HG02852 (cell line): ENCODE results near the gene KIF6.
A peak's percentile ranks its signal among the peaks of the same experiment; 100 is the strongest.

Experiments used
- ATAC-seq: cut with Tn5 transposase; IDR thresholded peaks from one replicate; pipeline ENCODE4 v1.9.1; 2021; ENCODE audit warnings: mild to moderate bottlenecking, moderate library complexity; ENCODE audit not compliant: unreplicated experiment

Gene KIF6

DNA sequence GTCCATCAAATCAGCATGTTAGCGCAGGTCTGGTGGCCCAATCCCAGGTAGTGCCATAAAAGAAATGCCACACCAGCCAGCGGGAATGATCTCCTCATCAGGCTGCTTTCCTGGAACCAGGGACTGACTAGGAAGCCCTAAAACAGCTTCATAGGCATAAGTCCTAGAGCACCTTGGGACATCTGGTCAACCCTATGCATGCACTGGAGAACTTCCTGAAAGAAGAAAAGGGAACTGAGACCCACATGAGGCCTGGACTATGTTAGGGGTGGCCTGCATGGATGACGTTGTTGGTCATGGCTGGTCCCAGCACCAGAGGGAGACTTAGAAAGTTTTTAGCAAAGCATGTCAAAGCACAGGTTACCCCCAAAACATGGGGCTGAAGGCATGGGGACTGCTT lies 395.2 kb downstream of the KIF6 start:
- no peak for ATAC-seq

DNA sequence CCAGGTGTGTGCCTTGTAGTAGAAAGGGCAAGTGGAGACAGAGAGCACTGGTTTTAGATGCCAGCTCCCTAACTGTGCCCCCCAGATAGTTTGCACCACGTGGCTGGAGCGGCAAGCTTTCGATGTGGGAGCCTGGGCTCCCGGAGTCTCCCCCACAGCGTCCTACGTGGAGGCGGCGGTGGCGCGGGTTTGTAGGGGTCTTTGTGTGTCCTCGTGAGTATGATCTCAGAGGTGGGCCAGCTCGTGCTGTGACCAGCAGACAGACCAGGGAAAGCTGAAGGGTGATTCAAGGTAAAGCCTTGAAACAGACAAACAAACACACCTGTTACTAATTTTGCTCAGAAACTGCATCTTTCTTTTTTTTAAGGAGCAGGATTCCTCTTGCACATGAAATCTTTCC lies 397.1 kb downstream of the KIF6 start:
- no peak for ATAC-seq

DNA sequence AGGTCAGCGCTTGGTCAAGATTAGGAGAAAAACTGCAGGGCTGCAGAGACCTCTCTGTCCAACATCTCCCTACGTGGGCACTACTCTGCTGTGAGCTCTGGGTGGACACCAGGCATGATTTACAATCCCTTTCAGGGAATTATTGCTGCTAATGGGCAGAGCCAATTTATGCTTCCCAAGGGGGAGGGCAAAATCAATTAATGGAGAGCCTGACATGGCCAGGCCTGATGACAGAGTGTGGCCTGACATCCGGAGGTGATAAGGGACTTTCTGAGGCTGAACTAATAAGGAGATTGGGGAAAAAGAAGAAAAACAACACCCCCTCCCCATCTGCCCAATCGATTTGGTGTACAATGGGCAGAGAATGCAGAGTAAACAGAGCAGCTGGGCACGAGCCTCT lies 397.7 kb downstream of the KIF6 start:
- ATAC-seq = no peak

DNA sequence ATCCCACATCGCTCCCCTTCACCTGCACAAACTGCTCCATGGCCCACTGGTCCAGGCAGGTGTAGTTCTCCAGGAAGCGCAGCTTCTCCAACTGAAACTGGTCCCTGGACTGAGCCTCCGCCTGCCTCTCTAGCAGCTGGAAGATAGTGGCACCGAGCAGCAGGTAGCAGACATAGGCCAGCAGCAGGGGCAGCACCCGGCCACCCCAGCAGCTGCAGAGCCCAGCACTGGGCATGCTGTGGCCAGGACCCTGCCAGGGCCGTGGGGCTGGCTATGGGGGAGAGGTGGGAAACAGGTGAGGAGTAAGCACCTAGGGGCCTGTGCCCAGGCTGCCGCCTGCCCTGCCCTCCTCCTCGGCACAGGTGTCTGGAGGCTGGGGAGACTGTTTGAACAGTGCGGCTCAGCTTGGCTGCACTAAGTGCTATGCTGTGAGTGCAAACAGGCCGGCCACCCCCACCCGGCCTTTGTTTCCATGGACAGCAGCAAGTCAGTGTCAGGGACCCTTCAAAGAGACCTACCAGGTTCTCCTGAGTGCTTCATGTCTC lies 402.8 kb downstream of the KIF6 start, which contains the start of gene KCNK16:
KCNK16 (minus strand) TSS at position 397 of the 545 bp plus-strand sequence; CDS start at position 235, 162 bp downstream.
- ATAC-seq = no peak

DNA sequence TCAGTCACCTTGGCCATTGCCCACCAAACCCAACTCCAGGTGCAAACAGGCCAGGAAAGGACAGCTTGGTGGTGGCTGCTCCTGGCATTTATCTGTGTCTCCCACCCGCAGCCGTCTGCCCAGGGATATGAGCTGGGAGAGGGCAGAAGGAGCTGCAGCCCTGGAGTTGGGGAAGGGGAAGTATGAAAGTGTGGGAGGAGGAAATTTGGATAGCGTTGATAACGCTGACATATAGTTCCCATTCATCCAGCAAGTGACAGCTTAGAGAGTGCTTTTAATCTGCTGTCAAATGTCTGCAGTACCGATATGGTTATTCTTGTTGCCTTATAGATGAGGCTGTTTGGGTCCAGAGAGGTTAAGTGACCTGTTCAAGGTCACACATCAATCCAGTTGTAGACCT lies 403.4 kb downstream of the KIF6 start:
- ATAC-seq = no peak

DNA sequence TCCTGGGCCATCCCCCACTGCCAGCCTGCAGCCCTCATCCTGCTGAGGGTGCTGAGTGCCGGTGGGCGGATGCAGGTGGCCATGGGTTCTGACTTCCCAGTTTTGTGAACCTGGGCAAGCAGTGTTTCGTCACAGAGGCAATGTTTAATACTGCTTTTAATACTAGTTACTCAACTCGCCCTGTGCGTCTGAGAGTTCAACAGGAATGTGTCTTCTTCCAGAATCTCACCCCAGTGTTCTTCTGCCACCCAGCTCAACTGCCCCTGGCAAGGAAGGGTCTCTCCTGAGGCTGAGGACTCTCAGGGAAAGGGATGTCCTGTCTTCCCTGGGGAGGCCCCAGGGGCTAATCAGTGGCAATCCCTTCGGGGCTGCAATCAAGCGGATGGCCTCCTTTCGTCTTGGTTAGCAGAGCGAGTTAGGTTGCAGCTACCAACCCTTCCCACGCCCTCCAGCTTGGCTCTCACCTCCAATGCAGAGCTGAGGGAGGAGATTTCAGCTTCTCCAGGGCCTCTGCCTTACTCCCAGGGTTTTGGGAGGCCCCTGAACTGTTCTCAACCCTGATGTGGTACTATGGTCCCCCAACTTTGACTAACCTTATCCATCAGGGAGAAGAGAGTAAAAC lies 404.7 kb downstream of the KIF6 start:
- no peak for ATAC-seq

DNA sequence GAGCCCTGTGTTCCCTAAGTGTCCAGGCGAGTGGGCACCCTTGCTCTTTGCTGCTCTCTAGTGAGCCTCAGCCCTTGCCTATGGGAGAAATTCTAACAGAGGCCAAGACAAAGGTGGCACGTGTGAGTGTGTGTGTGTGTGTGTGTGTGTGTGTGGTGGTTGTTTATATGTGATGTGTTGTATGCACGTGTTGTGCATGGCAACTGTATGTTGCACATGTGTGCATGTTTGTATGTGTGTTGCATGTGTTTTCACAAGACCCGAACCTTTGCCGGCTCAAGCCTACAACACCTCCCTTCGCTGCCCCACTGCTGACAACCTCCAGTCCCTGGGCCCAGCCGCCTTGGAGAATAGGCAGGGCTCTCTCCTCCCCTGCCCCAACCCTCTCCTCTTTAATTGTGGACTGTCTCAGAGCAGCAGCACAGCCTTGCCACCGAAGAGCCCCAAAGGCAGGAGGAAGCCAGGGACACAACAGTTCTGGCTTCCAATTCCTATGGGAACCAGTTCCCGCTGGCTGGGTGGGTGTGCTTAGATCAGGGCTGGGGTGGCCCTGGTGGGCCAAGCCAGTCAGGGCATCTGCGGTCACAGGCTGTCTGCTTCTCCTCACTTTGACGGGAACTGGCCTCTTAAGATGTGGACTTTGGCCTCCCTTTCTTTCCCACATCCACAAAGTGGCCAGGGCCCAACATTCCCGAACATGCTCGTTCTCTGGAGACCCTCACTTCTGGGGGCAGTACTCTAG lies 405.4 kb downstream of the KIF6 start:
- ATAC-seq = no peak

DNA sequence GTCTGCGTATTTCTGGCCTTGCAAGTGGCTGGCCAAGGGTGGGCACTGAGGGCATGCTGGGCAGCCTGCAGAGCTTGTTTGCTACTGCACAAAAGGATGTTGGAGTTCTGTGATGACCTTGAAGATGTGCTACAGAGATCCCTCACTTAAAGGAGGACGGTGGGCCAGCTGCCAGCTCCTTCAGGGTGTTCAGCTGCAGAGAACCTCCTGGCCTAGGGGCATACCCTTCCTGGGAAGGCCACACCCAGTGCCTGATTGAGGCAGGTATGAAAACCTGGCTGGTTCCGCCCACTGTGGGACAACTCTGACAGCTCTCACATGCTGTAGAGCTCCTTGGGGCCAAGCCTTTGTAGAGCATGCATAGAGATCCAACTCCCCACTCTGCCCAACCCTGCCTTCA lies 408.0 kb downstream of the KIF6 start:
- ATAC-seq = no peak

DNA sequence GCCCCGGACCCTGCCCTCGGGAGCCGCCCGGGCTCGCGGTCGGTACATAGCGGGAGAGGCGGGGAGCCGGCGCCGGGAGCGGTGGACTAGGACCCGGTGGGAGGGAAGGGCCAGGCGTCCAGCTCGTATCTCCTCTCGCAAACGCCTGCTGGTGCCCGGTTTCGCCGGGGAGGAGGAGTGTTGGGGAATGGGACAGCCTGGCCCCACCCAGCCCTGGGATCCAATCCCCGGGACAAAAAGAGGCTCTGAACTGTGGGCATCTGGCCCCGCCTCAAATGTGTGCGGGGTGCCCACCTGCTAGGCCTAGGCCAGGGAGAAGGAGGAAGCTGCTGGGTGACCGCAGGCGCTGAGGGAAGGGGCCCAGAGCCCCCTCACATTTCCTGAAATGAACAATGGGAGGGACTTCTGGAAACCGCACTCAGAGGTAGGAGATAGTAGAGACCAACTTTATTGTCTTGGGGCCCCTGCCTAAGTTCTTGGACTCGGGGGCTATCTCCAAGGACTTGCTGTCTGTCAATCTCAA lies 410.9 kb downstream of the KIF6 start, which contains the start of gene KCNK17:
KCNK17 (minus strand) TSS at position 147 of the 523 bp plus-strand sequence; CDS start at position 48, 99 bp downstream.
- no peak for ATAC-seq

DNA sequence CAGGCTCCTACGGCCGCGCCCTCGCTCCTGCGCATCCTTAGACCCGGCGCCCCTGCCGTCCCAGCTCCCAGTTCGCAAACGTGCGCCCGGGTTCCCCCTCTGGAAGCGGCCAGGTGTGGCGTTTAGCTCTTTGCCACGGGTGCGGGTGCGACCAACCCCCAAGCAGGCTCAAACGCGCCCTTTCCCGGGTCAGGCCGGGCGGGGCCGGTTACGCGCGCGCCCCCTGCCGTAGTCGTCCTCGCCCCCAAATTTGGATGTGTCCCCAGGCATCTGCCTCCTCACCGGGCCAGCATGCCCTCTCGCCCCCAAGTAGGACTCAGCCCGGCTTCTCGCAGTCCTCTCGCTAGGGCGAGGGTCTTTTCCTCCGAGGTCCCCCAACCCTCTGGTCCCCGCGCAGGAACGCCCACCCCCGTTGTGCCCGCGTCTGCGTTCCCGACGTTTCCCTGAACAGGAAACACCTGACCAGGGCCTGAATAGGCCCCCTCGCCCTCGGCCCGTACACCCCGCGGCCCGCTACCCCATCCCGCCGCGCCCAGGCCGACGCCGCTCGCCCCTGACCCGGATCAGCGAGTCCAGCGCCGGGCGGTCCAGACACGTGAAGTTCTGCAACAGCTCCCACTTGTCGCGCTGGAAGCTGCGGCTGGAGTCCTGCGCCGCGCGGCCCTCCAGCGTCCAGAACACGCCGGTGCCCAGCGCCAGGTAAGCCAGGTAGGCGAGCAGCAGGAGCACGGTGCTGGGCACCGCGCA lies 411.5 kb downstream of the KIF6 start:
- ATAC-seq = no peak

DNA sequence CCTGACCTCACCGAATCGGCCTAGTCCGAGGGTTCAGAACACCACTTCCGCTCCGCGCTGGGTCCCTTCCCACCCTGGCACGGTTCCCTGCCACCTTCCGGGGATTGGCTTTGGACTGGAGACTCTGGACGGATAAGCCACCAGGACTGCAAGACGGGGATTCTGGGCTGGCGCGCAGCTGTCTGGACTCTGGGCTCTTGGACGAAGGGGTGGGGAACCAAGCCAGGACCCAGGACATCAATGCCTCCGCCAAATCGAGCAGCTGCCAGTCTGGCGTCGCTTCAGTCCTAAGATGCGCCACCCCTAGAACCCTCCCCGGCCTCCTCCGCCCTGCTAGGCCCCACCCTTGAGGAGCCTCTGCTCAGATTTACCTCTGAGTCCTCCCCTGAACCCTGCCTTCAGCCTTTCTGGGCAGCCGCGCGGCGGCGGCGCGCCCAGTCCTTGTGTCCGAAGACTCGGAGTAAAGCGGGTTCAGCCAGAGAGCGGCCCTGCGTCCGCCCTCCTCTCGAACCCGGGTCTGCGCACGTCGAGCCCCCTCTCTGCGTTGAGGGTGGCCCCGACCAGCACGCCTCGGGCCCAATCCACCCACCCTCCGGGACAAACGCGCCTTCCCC lies 412.2 kb downstream of the KIF6 start:
- ATAC-seq = no peak

DNA sequence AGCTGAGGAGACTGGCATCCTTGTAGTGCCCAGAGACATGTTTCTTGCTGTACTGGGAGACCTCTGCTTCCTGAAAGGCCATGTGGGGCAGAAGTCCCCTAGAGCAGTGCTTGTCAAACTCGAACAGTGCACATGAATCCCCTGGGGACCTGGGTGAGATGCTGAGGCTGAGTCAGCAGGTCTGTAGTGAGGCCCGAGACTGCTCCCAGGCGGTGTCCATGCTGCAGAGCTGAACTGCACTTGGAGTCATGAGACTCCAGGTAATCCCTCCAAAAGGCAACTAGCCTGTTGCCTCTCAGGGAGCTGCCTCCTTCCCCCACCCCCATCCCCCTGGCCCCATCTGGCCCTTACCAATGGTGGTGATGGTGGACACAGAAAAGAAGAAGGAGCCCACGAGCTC lies 414.7 kb downstream of the KIF6 start:
- ATAC-seq = no peak

DNA sequence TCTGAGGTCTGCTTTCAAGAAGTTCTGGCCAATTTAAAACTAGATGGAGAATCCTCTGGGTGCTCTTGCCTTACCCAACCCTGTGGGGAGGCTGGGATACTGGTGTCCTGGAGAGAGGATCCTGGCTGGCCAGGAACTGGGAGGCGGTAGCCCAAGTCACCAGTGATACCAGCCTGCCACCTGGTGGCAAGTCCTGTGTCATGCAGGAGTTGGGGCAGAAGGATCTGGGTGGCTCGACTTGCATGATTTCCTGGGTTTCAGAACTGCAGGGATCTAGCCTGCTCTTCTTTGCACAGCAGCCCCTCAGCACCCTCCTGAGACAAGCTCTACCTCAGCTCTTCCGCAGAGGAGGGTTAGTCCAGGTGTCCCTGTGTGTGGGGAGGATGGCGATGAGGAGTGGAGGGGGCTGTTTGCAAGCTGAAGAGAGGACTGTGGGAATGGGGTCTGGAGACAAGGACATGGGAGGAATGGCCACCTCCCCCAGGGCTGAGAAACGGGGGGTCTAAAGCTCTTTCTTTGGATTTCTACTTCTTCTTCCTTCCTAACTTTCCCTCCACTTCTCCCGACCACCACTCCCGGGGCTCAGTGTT lies 415.2 kb downstream of the KIF6 start:
- ATAC-seq = no peak

DNA sequence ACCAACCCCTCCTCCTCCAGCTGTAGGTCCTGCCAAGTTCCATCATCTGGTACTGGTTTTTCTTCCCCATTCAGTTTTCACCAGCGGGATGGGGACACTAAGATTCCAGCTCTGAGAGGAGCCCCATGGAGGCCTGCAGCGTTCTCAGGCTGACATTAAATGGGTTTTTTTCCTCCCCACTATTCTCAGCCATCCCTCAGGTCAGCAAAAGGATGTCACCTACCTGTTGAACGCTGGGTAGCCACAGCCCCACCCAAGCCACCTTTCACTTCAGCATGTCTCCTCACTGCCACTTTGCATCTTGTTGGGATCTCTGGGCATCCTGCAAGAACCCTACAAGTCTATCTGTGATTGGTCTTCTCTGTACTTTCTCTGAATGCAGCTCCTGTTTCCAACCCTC lies 417.7 kb downstream of the KIF6 start:
- ATAC-seq = no peak

DNA sequence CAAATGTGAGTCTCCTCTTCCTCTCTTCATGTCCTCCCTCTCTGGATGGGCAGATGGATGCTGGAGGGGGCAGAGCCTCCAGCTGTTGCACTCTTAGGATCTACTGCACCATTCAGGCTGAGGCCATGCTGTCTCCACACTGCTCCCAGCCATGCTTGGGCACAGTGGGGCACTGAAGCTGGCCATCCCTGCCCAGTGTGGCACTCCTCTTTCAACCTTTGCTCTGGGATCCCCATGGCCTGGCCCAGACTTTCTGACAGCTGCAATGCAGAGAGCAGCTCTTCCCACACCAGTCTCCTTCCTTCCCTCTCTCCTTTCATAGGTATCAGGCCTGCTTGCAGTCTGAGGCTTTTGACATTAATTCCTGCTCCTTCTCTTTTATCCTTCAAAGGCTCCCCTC lies 420.3 kb downstream of the KIF6 start:
- no peak for ATAC-seq

DNA sequence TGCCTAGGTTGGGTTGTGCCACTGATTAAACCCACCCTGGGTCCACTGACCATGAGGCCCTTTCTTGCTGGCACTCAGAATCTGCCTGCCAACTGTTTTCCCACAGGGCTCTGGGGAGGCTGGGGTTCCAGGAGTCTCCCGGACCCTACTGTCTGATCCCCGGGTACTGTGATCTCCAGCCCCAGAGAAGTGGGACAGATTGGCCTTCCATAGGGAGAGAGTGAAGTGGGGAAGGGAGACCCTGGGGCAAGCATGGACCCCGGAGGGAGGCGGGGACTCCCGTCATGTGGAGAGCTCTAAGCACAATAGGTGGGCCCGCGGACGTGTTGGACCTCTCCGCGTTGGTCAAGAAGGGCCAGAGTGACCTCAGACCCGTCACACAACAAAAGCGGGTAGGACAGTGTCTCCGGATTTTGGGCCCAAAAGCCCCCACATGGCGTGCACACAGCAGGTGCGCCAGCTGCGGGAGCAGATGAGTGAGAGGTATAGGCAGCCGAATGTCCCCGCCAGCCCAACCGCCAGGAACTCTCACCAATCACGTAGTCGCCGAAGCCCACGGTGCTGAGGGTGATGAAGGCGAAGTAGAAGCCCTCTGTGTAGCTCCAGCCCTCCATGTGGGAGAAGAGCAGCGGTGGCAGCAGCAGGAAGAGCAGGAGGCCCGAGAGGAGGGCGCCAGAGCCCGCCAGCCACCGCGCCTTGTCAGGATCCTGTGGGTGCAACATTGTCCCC lies 421.6 kb downstream of the KIF6 start:
- ATAC-seq = no peak

DNA sequence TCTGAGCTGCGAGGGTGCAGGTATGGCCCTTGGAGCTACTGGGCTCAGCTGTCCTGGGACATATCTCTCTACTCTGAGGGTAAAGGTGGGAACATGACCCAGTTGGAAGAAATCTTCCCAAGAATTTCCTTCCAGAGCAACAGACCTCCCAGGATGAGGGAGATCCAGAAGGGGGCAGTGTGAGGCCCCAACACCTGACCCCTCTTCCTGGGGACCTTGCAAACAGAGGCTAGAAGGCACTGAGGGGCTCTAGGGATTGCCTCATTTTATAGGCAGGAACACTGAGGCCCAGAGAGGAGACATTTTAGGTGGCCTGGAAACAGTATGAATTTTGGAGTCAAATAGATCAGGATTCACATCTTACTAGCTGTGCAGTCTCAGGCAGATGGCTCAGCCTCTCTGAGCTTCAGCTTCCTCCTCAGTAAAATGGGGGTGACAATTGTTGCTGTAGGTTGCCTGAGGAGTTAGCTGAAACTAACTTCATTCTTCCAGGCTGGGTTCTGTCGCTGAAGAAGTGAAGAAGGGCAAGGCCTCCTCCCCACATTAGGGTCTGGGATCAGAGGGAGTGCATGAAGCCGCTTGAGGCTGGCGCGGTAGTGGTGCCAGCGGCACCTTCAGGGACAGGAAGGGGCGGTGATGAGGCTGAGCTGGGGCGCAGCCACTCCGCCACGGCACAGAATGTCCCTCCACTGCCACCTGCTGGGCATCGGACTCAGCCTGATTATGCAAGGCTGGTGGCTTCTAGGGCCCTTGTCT lies 422.4 kb downstream of the KIF6 start:
- peak; percentile 81 for ATAC-seq

DNA sequence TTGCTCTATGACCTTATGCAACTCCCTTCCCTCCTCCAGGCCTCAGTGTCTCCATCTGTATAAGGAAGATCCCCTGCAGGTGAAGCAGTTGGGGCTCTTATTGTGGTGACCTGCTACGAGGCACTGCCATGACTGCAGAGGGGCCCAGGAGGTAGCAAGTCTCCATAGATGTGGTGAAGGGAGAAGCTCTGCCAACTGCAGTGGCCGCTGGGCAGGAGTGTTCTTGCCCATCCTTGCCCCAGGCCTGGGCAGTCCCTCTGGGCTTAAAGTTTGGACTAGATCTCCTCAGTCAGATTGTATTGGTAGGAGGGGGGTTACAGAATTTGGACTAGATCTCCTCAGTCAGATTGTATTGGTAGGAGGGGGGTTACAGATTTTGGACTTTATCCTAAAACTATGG lies 423.2 kb downstream of the KIF6 start:
- ATAC-seq = no peak

DNA sequence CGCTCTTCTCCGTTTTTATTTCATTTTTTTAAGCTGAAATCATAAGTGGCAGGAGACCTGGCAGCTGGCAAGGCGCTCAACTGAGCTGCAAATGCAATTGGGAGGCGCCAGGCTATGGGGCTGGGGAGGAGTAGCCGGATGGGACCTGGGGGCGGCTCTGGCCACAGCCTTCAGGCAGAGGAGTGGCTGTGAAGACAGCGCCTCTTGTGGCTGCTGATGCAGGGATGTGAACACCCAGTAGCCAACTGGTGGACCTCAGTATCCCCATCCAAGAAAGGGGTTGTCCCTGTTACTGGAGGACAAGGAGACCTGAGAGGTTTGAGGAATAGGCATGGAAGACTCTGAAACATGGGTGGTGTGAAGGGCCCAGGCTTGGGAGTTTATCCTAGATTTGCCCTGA lies 423.6 kb downstream of the KIF6 start:
- ATAC-seq = no peak
